CD4-positive, alpha-beta T cell (primary cell): ENCODE measurements around the gene UBTD1. TPM values are rescaled to one million over a fixed set of nuclear protein-coding genes. Genes with fewer than 3 reads are reported as not detected.

Experiments used
- ATAC-seq: fragments of 200-7000 bp; cut with Tn5 transposase; one replicate; pipeline ENCODE4 v1.10.0; 2022; ENCODE audit warnings: mild to moderate bottlenecking; ENCODE audit not compliant: poor library complexity
- CTCF ChIA-PET: fragments of 350-600 bp; sonication (Branson Sonifier 250); formaldehyde crosslinking; loops from one replicate; lab custom pipeline; 2021; ENCODE audit warnings: antibody characterized with exemption, inconsistent platforms; lab: Charles Lee
- POLR2A ChIA-PET: fragments of 350-600 bp; sonication (Branson Sonifier 250); formaldehyde crosslinking; loops from one replicate; lab custom pipeline; 2021; ENCODE audit warnings: antibody characterized with exemption, inconsistent platforms; lab: Charles Lee
- DNase-seq, 14 experiments: peaks; one replicate each; pipeline ENCODE4 v3.0.0-alpha.2; 2013 to 2020; ENCODE audit warnings: mixed read lengths in 2 of 14
- H3K27ac ChIP-seq, 2 donors: one replicate each; pipeline versions ENCODE4 v1.5.1 to v1.7.0; 2013; ENCODE audit warnings: low read length in 2 of 2, low read depth in 1 of 2, mild to moderate bottlenecking in 1 of 2
- H3K27me3 ChIP-seq, 2 experiments: 1 replicate in 1 of 2; 2 replicates in 1 of 2; pipeline versions ENCODE4 v1.6.1 to v1.7.0; 2013; ENCODE audit warnings: low read length in 2 of 2, control low read depth in 1 of 2, mild to moderate bottlenecking in 1 of 2, moderate library complexity in 1 of 2; ENCODE audit not compliant: insufficient read depth in 2 of 2, control insufficient read depth in 1 of 2
- H3K36me3 ChIP-seq: one replicate; pipeline ENCODE4 v1.6.1; 2013; ENCODE audit warnings: low read length, control low read depth; ENCODE audit not compliant: insufficient read depth
- H3K4me1 ChIP-seq: one replicate; pipeline ENCODE4 v1.6.1; 2013; ENCODE audit warnings: low read length, control low read depth; ENCODE audit not compliant: insufficient read depth
- H3K4me3 ChIP-seq: one replicate; pipeline ENCODE4 v1.5.1; 2013; ENCODE audit warnings: mild to moderate bottlenecking, low read length, moderate library complexity
- H3K9me3 ChIP-seq, 2 experiments: 1 replicate in 1 of 2; 2 replicates in 1 of 2; pipeline versions ENCODE4 v1.6.1 to v1.7.0; 2013; ENCODE audit warnings: low read length in 2 of 2, mild to moderate bottlenecking in 2 of 2, control low read depth in 1 of 2, moderate library complexity in 1 of 2; ENCODE audit not compliant: control insufficient read depth in 1 of 2, insufficient read depth in 1 of 2
- H3K27ac Mint-ChIP-seq: one replicate; pipeline ENCODE4 v1.8.0; 2020; ENCODE audit warnings: mixed read lengths
- H3K27me3 Mint-ChIP-seq: one replicate; pipeline ENCODE4 v1.8.0; 2021; ENCODE audit warnings: mixed read lengths
- H3K36me3 Mint-ChIP-seq: one replicate; pipeline ENCODE4 v1.8.0; 2021; ENCODE audit warnings: low read depth, mixed read lengths
- H3K4me1 Mint-ChIP-seq: one replicate; pipeline ENCODE4 v1.8.0; 2021; ENCODE audit warnings: low read depth, mixed read lengths
- H3K4me3 Mint-ChIP-seq: one replicate; pipeline ENCODE4 v1.8.0; 2020; ENCODE audit warnings: mild to moderate bottlenecking, mixed read lengths
- H3K9me3 Mint-ChIP-seq: one replicate; pipeline ENCODE4 v1.8.0; 2020; ENCODE audit warnings: mixed read lengths
- intact Hi-C, 2 experiments: fragments of 100-400 bp; cut with DNase I in 1 of 2; cut with micrococcal nuclease in 1 of 2; formaldehyde crosslinking; loops; one replicate each; pipeline versions ENCODE4 v1.15.1 to v1.9.0; 2023 to 2025; cut with DNase I, micrococcal nuclease
- total RNA-seq, 174 experiments: library from RNA in 2 of 174; stranded (reverse) in 2 of 174; gene quantifications; one replicate each; pipeline ENCODE4 v1.2.3 and lab custom pipeline; 2021 to 2026
- TF ChIP-seq, protein P1 (sequence below): fragments of 200-600 bp; IDR thresholded peaks from one replicate; pipeline ENCODE4 v1.8.0; 2022; ENCODE audit warnings: antibody characterized with exemption, mild to moderate bottlenecking

The UBTD1 gene
- total RNA-seq, 2 experiments from 2014 or later = 0.56 to 0.80 TPM

DNA sequence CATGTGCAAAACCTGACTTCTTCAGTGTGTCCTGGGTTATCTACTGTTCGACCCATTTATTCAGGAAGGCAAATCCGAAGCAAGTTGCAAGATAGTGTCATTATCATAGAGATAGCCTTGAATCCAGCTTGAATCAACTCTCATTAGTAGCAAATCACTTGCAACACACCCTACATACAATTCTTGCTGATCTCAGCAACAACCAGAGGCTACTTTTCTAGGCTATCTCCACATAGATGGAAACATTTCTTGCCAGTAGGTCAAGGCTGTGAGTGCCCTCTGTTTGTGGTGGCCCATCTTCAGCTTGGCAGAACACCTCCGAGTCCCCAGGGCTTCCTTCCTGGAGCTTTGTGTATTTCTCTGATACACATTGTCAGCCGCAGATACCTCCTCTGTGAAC, 12.0 kb downstream of the UBTD1 start:
- TF ChIP-seq, protein P1, sequence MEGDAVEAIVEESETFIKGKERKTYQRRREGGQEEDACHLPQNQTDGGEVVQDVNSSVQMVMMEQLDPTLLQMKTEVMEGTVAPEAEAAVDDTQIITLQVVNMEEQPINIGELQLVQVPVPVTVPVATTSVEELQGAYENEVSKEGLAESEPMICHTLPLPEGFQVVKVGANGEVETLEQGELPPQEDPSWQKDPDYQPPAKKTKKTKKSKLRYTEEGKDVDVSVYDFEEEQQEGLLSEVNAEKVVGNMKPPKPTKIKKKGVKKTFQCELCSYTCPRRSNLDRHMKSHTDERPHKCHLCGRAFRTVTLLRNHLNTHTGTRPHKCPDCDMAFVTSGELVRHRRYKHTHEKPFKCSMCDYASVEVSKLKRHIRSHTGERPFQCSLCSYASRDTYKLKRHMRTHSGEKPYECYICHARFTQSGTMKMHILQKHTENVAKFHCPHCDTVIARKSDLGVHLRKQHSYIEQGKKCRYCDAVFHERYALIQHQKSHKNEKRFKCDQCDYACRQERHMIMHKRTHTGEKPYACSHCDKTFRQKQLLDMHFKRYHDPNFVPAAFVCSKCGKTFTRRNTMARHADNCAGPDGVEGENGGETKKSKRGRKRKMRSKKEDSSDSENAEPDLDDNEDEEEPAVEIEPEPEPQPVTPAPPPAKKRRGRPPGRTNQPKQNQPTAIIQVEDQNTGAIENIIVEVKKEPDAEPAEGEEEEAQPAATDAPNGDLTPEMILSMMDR = no peak
- Mint-ChIP-seq H3K27ac (no peak overlapping the region), H3K27me3 (peaks cover 7% of the 10 kb centered on the region), H3K4me1 (no peaks in the 10 kb centered on the region), H3K4me3 (no peak overlapping the region), H3K9me3 (no peaks in the 10 kb centered on the region), H3K36me3 (no peaks in the 10 kb centered on the region)
- H3K4me1 ChIP-seq = no peaks in the 10 kb centered on the region
- POLR2A ChIA-PET = no interaction called here
- intact Hi-C loops = no loop called here
- DNase-seq (no peak), ATAC-seq (no peak)
- no peak overlapping the region for H3K27ac ChIP-seq
- H3K4me3 ChIP-seq = no peak overlapping the region
- H3K27me3 ChIP-seq = peaks cover 0 to 8% of the 10 kb centered on the region in 2 experiments
- no peaks in the 10 kb centered on the region for H3K9me3 ChIP-seq
- CTCF ChIA-PET = no interaction called here
- no peaks in the 10 kb centered on the region for H3K36me3 ChIP-seq

DNA sequence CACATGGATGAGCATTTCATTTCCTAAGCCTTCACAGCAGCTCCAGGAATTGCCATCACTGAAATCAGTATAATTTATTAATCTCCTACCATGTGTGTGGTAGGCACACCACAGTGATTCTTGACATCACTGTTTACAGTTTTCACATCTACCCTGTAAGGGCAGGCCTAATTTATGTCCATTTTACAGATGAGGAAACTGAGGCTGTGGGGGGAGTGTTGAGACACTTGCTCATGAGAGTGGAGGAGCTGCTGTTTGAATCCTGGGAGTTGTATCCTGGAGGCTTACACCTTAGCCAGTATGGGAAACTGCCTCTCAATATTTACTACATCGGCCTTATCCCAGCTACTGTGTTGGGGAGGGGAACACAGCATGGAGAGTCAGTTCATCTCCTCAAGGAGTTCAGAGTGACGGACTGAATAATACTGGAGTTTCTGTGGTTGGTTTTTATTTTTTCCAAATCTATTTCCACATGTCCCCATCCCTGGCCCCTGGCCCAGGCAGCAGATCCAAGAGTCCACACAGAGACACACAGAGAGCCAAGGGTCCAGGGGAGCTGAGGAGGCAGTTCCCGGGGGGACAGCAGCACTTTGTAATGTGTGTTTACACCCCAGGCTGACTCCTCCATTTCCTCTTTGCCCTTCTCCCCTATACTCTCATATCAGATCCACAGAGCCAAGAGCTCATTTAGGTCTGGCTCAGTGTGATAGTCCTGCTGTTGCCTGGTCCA, 13.2 kb downstream of the UBTD1 start:
- H3K4me3 ChIP-seq = no peak overlapping the region
- no peaks in the 10 kb centered on the region for H3K27me3 Mint-ChIP-seq
- TF ChIP-seq, protein P1 = no peak
- ChIA-PET CTCF (no interaction called here), POLR2A (no interaction called here)
- no peak overlapping the region for H3K27ac ChIP-seq
- no peaks in the 10 kb centered on the region for H3K4me1 Mint-ChIP-seq
- peaks cover 0 to 8% of the 10 kb centered on the region in 2 experiments for H3K27me3 ChIP-seq
- no peak overlapping the region for H3K27ac Mint-ChIP-seq
- H3K9me3 Mint-ChIP-seq = no peaks in the 10 kb centered on the region
- no peaks in the 10 kb centered on the region for H3K36me3 Mint-ChIP-seq
- no peaks in the 10 kb centered on the region for H3K4me1 ChIP-seq
- no peaks in the 10 kb centered on the region for H3K36me3 ChIP-seq
- H3K4me3 Mint-ChIP-seq = no peak overlapping the region
- ATAC-seq (no peak), DNase-seq (no peak)
- intact Hi-C loops = no loop called here
- H3K9me3 ChIP-seq = no peaks in the 10 kb centered on the region

DNA sequence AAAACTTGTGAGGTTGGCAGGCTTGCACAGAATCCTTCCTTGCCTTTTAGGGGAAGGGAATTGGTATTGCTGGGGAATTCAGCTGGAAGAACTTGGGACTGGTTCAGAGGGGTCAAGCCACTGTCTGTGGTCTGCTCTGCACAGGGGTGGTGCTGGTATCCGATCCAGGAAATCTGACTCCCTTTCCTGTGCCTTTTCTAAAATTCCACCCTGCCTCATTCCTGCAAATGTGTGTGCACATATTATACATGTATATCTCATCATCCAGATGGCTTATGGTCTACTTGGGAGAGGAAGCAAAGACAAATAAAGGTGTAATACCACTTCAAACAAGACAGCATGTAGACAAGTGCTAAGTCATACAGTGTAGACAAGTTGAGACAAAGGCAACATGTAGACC, 14.3 kb downstream of the UBTD1 start:
- no peak for ATAC-seq
- no peak for DNase-seq
- H3K4me1 Mint-ChIP-seq = no peaks in the 10 kb centered on the region
- Histone ChIP-seq H3K4me3 (no peak overlapping the region), H3K4me1 (no peaks in the 10 kb centered on the region), H3K27ac (no peak overlapping the region), H3K27me3 (peaks cover 0 to 5% of the 10 kb centered on the region in 2 experiments), H3K9me3 (no peaks in the 10 kb centered on the region), H3K36me3 (no peaks in the 10 kb centered on the region)
- intact Hi-C loops = no loop called here
- no peaks in the 10 kb centered on the region for H3K9me3 Mint-ChIP-seq
- no peaks in the 10 kb centered on the region for H3K27me3 Mint-ChIP-seq
- H3K4me3 Mint-ChIP-seq = no peak overlapping the region
- ChIA-PET CTCF (no interaction called here), POLR2A (no interaction called here)
- TF ChIP-seq, protein P1 = no peak
- H3K27ac Mint-ChIP-seq = no peak overlapping the region
- no peaks in the 10 kb centered on the region for H3K36me3 Mint-ChIP-seq
